SJSA1 (cell line): ENCODE data around the gene STBD1. TPM values are rescaled to one million over a fixed set of nuclear protein-coding genes. Genes with fewer than 3 reads are reported as not detected.
"Not testable (repeated sequence)": the region's sequence is repeated elsewhere in the genome, so short reads cannot be mapped to it uniquely, and the experiment has no call there.

ENCODE experiments used
- DNase-seq, 2 experiments: peaks; one replicate each; pipeline ENCODE4 v3.0.0-alpha.2; 2015 to 2020; ENCODE audit warnings: low spot score in 2 of 2, low read depth in 1 of 2
- H3K27ac ChIP-seq: fragments of 250-450 bp; sonication (Bioruptor Pico); 2 replicates; pipeline ENCODE4 v1.5.1; 2020; ENCODE audit warnings: mild to moderate bottlenecking, moderate library complexity
- H3K27me3 ChIP-seq: fragments of 250-450 bp; sonication (Bioruptor Pico); replicated peaks from 2 replicates; pipeline ENCODE4 v1.5.1; 2020; ENCODE audit warnings: mild to moderate bottlenecking, moderate library complexity
- H3K36me3 ChIP-seq: fragments of 250-450 bp; sonication (Bioruptor Pico); 2 replicates; pipeline ENCODE4 v1.5.1; 2020; ENCODE audit warnings: mild to moderate bottlenecking
- H3K4me1 ChIP-seq: fragments of 250-450 bp; sonication (Bioruptor Pico); replicated peaks from 2 replicates; pipeline ENCODE4 v1.6.1; 2021; ENCODE audit warnings: mild to moderate bottlenecking
- H3K4me3 ChIP-seq: fragments of 250-450 bp; sonication (Bioruptor Pico); 2 replicates; pipeline ENCODE4 v1.5.1; 2020; ENCODE audit warnings: mild to moderate bottlenecking
- H3K9me3 ChIP-seq: fragments of 250-450 bp; sonication (Bioruptor Pico); replicated peaks from 2 replicates; pipeline ENCODE4 v1.5.1; 2020; ENCODE audit warnings: mild to moderate bottlenecking
- total RNA-seq: library from RNA; depleted of rRNA; stranded (reverse); fragments of >200 nt; shearing (Covaris generic); gene quantifications from 2 replicates; pipeline ENCODE4 v1.2.3, GENCODE V29; 2014

The STBD1 gene
- total RNA-seq, 1 experiment from 2014 or later = 10.3 TPM

DNA sequence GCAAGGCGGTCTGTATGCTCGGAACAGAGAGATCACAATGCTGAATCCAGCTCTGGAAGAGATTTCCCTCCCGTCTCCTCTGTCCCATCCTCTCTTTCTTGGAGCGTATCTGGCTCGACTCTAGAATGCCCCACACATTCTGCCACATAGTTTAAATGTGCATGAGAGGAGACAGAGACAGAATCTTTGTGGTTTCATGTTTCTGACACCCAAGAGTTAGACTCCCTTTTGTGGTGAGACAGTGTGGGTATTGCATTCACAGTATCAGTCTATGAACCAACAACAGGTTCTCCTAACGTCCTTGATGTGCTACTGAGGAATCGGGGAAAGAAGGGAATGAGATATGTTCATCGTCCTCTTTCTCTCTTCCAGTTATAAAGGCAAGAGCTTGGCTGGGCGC is 29.7 kb upstream of the STBD1 start:
- DNase-seq = no peak
- Histone ChIP-seq H3K9me3 (no peaks in the 10 kb centered on the region), H3K4me1 (no peaks in the 10 kb centered on the region), H3K36me3 (no peaks in the 10 kb centered on the region), H3K27me3 (peaks cover 11% of the 10 kb centered on the region; the same call in 1 of the 2 replicates), H3K4me3 (no peak overlapping the region), H3K27ac (no peak overlapping the region)

DNA sequence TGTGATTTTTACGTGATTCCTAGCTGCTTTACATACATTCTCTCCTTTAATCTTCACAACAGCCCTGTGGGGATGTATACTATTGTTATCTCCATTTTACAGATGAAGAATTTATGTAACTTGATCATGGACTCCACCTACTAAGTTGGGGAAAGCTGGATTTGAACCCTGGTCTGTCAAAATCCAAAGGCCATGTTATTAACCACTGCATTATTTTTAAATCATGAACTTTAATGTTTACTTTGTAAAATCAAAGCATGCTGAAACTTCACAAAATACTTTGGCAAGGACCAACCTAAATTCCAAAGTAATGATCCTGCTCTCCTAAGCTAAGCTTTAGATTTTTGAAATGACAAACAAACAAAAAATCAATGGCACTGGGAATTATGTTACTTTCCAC is 28.9 kb upstream of the STBD1 start:
- Histone ChIP-seq H3K27me3 (peaks cover 9% of the 10 kb centered on the region; the same call in 1 of the 2 replicates), H3K4me1 (no peaks in the 10 kb centered on the region), H3K9me3 (no peaks in the 10 kb centered on the region), H3K4me3 (no peak overlapping the region), H3K36me3 (no peaks in the 10 kb centered on the region), H3K27ac (no peak overlapping the region)
- DNase-seq = no peak

DNA sequence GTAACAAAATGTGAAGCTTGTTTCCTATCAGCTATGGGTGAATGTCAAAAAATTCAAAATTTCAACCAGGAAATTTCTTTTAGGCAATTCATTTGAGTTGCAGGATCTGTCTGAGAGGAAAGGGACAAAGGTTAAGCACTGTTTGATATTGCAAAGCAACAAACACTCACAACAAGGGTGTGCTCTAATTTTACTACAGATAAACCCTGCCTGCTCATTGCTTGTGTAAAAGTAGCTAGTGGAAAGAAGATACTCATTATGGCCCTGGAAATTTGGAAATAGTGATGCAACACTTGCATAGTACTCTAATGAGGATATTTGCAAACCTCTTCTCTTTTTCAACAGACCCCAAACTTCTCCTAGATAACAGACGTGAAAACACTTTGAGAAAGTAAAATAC is 27.9 kb upstream of the STBD1 start:
- H3K27ac ChIP-seq = no peak overlapping the region
- H3K4me3 ChIP-seq = no peak overlapping the region
- H3K9me3 ChIP-seq = no peaks in the 10 kb centered on the region
- H3K4me1 ChIP-seq = no peaks in the 10 kb centered on the region
- peaks cover 3% of the 10 kb centered on the region; the same call in 1 of the 2 replicates for H3K27me3 ChIP-seq
- DNase-seq = no peak
- no peaks in the 10 kb centered on the region for H3K36me3 ChIP-seq

DNA sequence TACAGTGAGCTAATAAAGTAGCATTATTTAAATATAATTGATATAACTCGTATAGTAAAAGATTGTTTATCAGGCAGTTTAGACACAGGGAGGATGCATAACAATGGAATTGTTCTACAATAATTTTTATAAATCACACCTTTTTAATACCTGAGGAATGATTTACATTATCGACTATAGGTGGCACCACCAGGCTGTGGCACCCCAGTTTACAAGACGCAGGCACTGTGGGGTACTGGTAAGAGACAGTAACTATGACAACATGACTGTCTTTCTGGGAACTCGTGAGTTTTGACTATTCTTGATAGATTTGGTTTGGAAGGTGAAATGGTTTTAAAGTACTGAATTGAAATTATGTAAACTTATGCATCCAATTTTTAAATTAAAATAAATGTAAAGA is 27.1 kb upstream of the STBD1 start:
- no peak overlapping the region for H3K4me3 ChIP-seq
- H3K4me1 ChIP-seq = no peaks in the 10 kb centered on the region
- H3K36me3 ChIP-seq = no peaks in the 10 kb centered on the region
- no peak for DNase-seq
- peaks cover 3% of the 10 kb centered on the region; the same call in 1 of the 2 replicates for H3K27me3 ChIP-seq
- no peak overlapping the region for H3K27ac ChIP-seq
- H3K9me3 ChIP-seq = no peaks in the 10 kb centered on the region

DNA sequence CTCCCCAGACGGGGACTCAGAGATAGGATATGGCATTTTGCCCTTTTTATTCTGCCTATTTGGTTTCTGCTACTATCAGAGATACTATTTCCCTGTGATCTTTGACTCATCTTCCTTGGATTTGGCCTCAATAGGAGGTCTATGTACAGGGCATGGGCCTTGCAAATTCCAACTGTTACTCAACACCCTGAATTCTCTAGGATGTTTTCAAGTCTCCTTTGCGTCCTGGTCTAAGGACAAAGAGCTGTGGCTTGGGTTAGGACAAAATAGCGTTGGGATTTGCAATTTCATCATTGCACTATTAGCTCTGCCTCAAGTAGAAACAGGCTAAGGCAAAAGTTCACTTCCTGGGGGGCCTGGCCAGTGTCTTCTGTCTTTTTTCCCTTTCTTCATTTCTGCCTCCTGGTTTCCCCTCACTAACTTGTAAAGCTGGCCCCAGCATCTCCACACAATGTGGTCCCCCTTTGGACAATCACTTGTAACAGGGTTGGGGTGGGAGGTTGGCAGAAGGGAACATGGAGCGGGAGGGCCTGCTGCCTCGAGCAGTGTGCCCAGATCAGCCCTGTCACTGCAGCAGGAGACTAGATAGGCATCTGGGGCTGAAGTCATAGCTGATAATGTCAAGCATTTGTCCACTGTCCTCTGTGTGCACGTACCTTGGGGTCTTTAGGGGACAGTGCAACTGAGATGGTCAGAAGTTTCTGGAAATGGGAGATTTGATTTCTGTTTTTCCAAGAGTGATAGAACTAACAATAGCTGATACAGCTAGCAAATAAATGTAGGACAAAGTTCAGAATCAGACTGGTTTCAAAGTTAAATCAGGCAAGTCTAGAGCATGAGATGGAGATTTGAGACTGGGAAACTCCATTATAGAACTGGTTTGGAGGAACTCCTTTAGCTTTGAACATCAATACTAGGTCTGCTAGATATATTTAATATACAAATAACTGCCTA is 25.8 kb upstream of the STBD1 start:
- Histone ChIP-seq H3K27me3 (0 out of 2 replicates have a peak, but pooled peaks cover 3% of the 10 kb centered on the region), H3K4me1 (no peaks in the 10 kb centered on the region), H3K4me3 (no peak overlapping the region), H3K36me3 (no peaks in the 10 kb centered on the region), H3K27ac (no peak overlapping the region), H3K9me3 (no peaks in the 10 kb centered on the region)
- DNase-seq = no peak

DNA sequence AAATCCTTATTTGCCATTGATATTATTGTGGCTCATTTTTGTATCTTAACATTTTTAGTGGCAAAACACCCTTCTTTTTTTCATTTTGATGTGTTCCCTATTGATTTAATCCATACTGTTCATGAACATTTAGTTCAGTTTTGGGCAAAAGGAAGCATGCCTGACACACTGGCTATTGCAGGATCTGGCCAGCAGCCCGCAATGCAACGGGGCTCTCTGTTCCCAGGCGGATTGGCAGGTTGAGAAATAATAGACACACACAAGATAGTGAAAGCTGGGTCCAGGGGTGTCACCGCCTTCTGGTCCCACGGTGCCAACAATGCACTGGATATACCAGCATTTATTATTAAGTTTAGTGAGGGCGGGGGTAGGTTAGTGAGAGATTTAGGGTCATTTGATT is 24.9 kb upstream of the STBD1 start:
- not testable (repeated sequence) for H3K36me3 ChIP-seq, H3K4me3 ChIP-seq, DNase-seq, H3K9me3 ChIP-seq, H3K27me3 ChIP-seq, H3K27ac ChIP-seq, H3K4me1 ChIP-seq

DNA sequence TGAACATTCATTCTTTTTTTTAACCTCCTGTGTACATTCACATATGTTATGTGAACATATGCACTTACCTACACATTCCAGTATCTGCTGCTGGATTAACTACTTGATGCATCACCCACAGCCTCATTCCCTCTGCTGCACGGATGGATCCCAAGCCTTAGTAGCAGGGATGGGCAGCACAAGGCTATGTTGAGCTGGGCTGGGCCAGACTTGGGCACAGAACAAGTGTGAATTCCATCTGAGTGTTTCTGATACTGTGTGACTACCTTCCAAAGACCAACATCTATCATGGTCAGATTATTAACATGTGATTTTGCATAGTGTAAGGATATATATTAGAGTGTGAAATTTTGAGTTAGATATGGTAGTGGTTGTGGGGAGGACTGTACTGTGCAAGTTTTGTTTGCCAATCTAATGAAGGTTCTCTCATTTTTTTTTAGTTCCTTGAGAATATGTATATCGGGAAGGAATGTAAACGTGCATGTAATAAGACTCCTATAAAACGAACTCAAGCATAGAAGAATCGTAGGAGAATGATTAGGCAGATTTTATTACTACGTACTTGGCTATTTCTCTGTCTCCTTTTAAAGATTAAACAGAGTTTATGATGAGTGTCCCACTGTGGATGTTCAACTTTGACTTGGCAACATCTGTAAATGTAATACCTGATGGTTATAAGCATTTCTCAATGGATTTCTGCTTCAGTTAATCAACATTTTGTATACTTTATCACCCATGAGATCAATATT is 23.4 kb upstream of the STBD1 start:
- Histone ChIP-seq H3K27ac (no peak overlapping the region), H3K4me3 (no peak overlapping the region), H3K9me3 (no peaks in the 10 kb centered on the region), H3K36me3 (no peaks in the 10 kb centered on the region), H3K27me3 (0 out of 2 replicates have a peak, but pooled peaks cover 3% of the 10 kb centered on the region), H3K4me1 (no peaks in the 10 kb centered on the region)
- DNase-seq = no peak

DNA sequence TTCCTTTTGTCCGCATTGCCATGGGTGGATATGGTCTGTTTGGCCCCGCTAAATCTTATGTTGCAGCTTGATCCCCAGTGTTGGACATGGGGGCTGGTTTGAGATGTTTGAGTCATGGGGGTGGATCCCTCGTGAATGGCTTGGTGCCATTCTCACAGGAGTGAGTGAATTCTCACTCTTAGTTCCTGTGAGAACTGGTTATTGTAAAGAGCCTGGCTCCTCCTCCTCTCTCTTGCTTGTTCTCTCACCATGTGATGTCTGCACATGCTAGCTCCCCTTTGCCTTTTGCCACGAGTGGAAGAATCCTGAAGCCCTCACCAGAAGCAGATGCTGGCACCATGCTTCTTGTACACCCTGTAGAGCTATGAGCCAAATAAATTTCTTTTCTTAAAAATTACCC is 22.6 kb upstream of the STBD1 start:
- H3K27me3 ChIP-seq = 0 out of 2 replicates have a peak, but pooled peaks cover 3% of the 10 kb centered on the region
- no peak for DNase-seq
- H3K4me1 ChIP-seq = no peaks in the 10 kb centered on the region
- no peak overlapping the region for H3K27ac ChIP-seq
- no peaks in the 10 kb centered on the region for H3K36me3 ChIP-seq
- no peaks in the 10 kb centered on the region for H3K9me3 ChIP-seq
- H3K4me3 ChIP-seq = no peak overlapping the region

DNA sequence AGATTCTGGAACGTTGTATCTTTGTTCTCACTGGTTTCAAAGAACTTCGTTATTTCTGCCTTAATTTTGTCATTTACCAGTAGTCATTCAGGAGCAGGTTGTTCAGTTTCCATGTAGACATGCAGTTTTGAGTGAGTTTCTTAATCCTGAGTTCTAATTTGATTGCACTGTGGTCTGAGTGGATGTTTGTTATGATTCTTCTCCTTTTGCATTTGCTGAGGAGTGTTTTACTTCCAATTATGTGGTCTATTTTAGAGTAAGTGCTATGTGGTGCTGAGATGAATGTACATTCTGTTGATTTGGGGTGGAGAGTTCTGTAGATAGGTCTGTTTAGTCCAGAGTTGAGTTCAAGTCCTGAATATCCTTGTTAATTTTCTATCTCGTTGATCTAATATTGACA is 18.7 kb upstream of the STBD1 start:
- not testable (repeated sequence) for H3K9me3 ChIP-seq, H3K27ac ChIP-seq, H3K27me3 ChIP-seq, H3K4me3 ChIP-seq, DNase-seq, H3K36me3 ChIP-seq, H3K4me1 ChIP-seq

DNA sequence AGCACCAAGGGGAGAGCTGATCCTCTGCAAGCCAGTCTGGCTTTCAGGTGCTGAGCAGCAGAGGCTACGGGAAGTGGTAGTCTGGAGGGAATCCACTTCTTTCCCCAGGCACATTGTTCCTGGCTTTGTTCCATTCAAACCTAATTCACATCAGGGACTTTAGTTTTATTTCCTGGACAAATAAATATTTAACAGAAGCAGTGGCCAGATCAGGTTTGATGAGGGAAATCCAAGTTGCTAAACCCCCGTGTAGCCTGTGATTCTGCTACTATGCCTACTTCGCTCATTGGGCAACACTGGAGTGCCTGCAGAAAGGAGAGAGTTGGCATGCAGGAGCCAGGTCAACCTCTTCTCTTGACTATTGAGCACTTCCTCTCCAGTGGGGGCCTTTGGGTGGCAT is 13.8 kb upstream of the STBD1 start:
- H3K9me3 ChIP-seq = peaks cover 3% of the 10 kb centered on the region
- H3K4me1 ChIP-seq = no peaks in the 10 kb centered on the region
- no peaks in the 10 kb centered on the region for H3K36me3 ChIP-seq

DNA sequence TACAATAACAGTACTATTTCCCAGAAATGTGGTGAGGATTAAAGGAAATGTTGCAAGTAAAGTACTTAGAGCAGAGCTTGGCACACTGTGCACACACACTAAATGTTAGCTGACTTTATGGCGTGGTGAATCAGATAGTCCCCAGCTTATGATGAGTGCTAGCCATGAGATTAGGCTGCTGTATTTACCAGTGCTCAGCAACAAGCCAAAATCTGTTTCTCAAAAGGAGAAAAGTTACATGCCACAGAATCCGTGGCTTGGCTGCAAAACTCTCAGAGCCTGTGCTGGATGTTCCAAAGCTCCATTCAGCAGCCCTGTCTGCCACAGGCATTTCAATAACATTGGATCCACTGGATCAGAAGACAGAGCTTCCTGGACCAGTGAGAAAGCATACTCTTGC is 12.8 kb upstream of the STBD1 start:
- no peak for DNase-seq
- H3K4me3 ChIP-seq = no peak overlapping the region

More for the DNA sequence above, 13.8 kb upstream of the STBD1 start:
- no peak for DNase-seq
- H3K27me3 ChIP-seq = 0 out of 2 replicates have a peak, but pooled peaks cover 5% of the 10 kb centered on the region
- no peak overlapping the region for H3K27ac ChIP-seq
- H3K4me3 ChIP-seq = no peak overlapping the region

DNA sequence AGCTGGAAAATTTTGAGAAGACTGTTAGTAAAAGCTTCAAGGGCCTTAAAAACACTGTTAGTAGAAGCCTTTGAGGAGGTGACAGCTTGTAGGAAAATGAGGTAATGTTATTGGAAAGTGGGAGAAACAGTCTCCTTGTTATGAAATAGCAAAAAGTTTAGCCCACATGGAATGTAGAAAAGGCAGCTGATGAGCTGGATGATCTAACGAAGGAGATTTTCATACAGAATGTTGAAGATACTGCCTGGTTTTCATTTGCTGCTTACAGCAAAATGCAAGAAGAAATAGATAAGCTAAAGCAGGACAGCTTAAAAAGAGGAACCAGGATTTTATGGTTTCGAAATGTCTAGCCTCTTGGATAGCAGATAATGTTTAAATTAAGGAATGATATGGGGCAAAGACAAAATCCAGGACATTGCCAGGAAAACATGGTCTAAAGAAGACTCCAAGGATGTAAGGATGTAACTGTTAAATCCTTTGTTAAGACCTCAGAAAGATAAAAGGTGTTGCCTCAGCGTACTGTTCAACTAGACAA is 10.2 kb upstream of the STBD1 start:
- peaks cover 17% of the 10 kb centered on the region for H3K4me1 ChIP-seq
- H3K27me3 ChIP-seq = 0 out of 2 replicates have a peak, but pooled peaks cover 5% of the 10 kb centered on the region
- no peaks in the 10 kb centered on the region for H3K36me3 ChIP-seq
- no peak for DNase-seq
- H3K27ac ChIP-seq = no peak overlapping the region
- H3K9me3 ChIP-seq = peaks cover 3% of the 10 kb centered on the region
- H3K4me3 ChIP-seq = no peak overlapping the region

More for the DNA sequence above, 12.8 kb upstream of the STBD1 start:
- H3K36me3 ChIP-seq = no peaks in the 10 kb centered on the region
- 0 out of 2 replicates have a peak, but pooled peaks cover 5% of the 10 kb centered on the region for H3K27me3 ChIP-seq
- H3K27ac ChIP-seq = no peak overlapping the region
- peaks cover 3% of the 10 kb centered on the region for H3K9me3 ChIP-seq
- H3K4me1 ChIP-seq = no peaks in the 10 kb centered on the region

DNA sequence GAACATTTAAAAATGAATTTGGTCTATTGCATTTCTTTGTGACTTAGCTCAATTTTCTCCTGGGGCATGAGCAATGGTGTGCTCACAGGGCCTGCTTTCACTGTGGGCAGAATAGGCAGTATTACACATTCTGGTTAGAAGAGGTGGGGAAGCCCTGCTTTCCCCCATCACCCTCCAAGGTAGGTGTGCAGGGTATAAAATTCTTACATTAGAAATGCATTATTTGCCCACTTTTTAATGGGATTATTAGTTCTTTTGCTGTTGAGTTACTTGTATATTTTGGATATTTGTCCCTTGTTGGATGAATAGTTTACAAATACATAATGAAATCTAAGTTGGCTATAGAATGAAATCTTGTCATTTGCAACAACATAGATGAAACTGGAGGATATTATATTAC is 8.3 kb upstream of the STBD1 start:
- 0 out of 2 replicates have a peak, but pooled peaks cover 3% of the 10 kb centered on the region for H3K27me3 ChIP-seq

More for the DNA sequence above, 8.3 kb upstream of the STBD1 start:
- H3K9me3 ChIP-seq = peaks cover 3% of the 10 kb centered on the region
- H3K27ac ChIP-seq = no peak overlapping the region
- peaks cover 27% of the 10 kb centered on the region for H3K4me1 ChIP-seq
- no peak overlapping the region for H3K4me3 ChIP-seq
- no peaks in the 10 kb centered on the region for H3K36me3 ChIP-seq
- no peak for DNase-seq
